Smooth muscle cell (in vitro differentiated cells): ENCODE results near the gene KLHL34. TPM values are rescaled to one million over a fixed set of nuclear protein-coding genes. Genes with fewer than 3 reads are reported as not detected.

Source experiments
- DNase-seq: peaks from one replicate; lab custom pipeline; 2025; ENCODE audit not compliant: unreplicated experiment; lab: John Stamatoyannopoulos, UW
- H2AFZ ChIP-seq: fragments of 200-600 bp; sonication (generic); 2 replicates; pipeline ENCODE4 v1.6.0; 2016; ENCODE audit warnings: antibody characterized with exemption, low read depth, mild to moderate bottlenecking
- H3F3A ChIP-seq: fragments of 200-600 bp; sonication (generic); 2 replicates; pipeline ENCODE4 v1.6.0; 2017; ENCODE audit warnings: antibody characterized with exemption, low read depth
- H3K27ac ChIP-seq: fragments of 200-600 bp; sonication (generic); 2 replicates; pipeline ENCODE4 v1.5.1; 2016; ENCODE audit warnings: low read depth, mild to moderate bottlenecking
- H3K27me3 ChIP-seq: fragments of 200-600 bp; sonication (generic); 2 replicates; pipeline ENCODE4 v1.6.1; 2016; ENCODE audit warnings: low read depth, mild to moderate bottlenecking
- H3K36me3 ChIP-seq: fragments of 200-600 bp; sonication (generic); 2 replicates; pipeline ENCODE4 v1.5.1; 2016; ENCODE audit warnings: low read depth
- H3K4me1 ChIP-seq: fragments of 200-600 bp; sonication (generic); 2 replicates; pipeline ENCODE4 v1.5.1; 2016; ENCODE audit warnings: low read depth
- H3K4me2 ChIP-seq: fragments of 200-600 bp; sonication (generic); 2 replicates; pipeline ENCODE4 v1.6.0; 2016; ENCODE audit warnings: mild to moderate bottlenecking
- H3K4me3 ChIP-seq: fragments of 200-600 bp; sonication (generic); 2 replicates; pipeline ENCODE4 v1.5.1; 2016; ENCODE audit warnings: mild to moderate bottlenecking
- H3K79me2 ChIP-seq: fragments of 200-600 bp; sonication (generic); 2 replicates; pipeline ENCODE4 v1.6.0; 2016; ENCODE audit warnings: low read depth, mild to moderate bottlenecking
- H3K9ac ChIP-seq: fragments of 200-600 bp; sonication (generic); 2 replicates; pipeline ENCODE4 v1.6.0; 2016; ENCODE audit warnings: low read depth
- H3K9me3 ChIP-seq: fragments of 200-600 bp; sonication (generic); replicated peaks from 2 replicates; pipeline ENCODE4 v1.5.1; 2016; ENCODE audit warnings: low read depth
- H4K20me1 ChIP-seq: fragments of 200-600 bp; sonication (generic); 2 replicates; pipeline ENCODE4 v1.6.0; 2016; ENCODE audit warnings: low read depth
- WGBS: methylation state at CpG from one replicate; pipeline ENCODE4 v1.1.7; 2016; ENCODE audit warnings: low lambda C conversion rate; 5-methylcytosine and 5-hydroxymethylcytosine counted together
- polyA plus RNA-seq: library from polyadenylated mRNA; unstranded; fragments of >200 nt; fragmentation: Nextera tagmentation; extraction: Ambion mirVana; gene quantifications from 2 replicates; pipeline ENCODE4 v1.2.1, GENCODE V29; 2016
- total RNA-seq: library from RNA; depleted of rRNA; stranded (reverse); fragments of >200 nt; gene quantifications from 2 replicates; pipeline ENCODE4 v1.2.3, GENCODE V29; 2014
- TF ChIP-seq, protein P1 (sequence below): fragments of 200-600 bp; sonication (generic); IDR thresholded peaks from 2 replicates; pipeline ENCODE4 v1.5.1; 2017; ENCODE audit warnings: borderline replicate concordance, mild to moderate bottlenecking, antibody characterized with exemption; ENCODE audit not compliant: insufficient read depth, poor library complexity, severe bottlenecking

The KLHL34 gene
- total and polyA plus RNA-seq, 2 experiments from 2014 or later: not detected

DNA sequence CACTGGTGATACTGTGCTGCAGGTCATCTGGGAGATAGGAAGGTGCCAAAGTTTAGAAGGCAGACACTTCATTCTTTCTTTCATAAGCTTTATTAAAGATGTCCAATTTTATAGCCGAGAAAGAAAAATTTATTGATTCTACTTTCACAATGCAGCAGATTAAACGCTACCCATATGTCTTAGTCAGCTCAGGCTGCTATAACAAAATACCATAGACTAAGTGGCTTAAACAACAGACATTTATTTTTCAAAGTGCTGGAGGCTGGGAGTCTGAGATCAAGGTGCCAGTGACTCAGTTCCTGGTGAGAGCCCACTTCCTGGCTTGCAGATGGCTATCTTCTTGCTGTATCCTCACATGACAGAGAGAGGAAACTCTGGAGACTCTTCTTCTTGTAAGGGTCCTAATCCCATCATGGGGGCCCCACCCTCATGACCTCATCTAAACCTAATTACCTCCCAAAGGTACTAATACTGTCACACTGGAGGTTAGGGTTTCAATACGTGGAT lies 33.4 kb upstream of the KLHL34 start:
- Histone ChIP-seq H3K4me3 (no peak overlapping the region), H3K79me2 (no peaks in the 10 kb centered on the region), H3K4me1 (no peaks in the 10 kb centered on the region), H3F3A (no peaks in the 10 kb centered on the region), H3K4me2 (no peak overlapping the region), H3K27ac (no peak overlapping the region), H4K20me1 (no peaks in the 10 kb centered on the region), H3K36me3 (no peaks in the 10 kb centered on the region), H3K27me3 (no peaks in the 10 kb centered on the region), H2AFZ (no peak overlapping the region), H3K9ac (no peak overlapping the region), H3K9me3 (no peaks in the 10 kb centered on the region)
- DNase-seq: no peak
- WGBS: 76% methylated on average over 3 of the region's 3 CpGs
- TF ChIP-seq, protein P1, sequence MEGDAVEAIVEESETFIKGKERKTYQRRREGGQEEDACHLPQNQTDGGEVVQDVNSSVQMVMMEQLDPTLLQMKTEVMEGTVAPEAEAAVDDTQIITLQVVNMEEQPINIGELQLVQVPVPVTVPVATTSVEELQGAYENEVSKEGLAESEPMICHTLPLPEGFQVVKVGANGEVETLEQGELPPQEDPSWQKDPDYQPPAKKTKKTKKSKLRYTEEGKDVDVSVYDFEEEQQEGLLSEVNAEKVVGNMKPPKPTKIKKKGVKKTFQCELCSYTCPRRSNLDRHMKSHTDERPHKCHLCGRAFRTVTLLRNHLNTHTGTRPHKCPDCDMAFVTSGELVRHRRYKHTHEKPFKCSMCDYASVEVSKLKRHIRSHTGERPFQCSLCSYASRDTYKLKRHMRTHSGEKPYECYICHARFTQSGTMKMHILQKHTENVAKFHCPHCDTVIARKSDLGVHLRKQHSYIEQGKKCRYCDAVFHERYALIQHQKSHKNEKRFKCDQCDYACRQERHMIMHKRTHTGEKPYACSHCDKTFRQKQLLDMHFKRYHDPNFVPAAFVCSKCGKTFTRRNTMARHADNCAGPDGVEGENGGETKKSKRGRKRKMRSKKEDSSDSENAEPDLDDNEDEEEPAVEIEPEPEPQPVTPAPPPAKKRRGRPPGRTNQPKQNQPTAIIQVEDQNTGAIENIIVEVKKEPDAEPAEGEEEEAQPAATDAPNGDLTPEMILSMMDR: no peak

DNA sequence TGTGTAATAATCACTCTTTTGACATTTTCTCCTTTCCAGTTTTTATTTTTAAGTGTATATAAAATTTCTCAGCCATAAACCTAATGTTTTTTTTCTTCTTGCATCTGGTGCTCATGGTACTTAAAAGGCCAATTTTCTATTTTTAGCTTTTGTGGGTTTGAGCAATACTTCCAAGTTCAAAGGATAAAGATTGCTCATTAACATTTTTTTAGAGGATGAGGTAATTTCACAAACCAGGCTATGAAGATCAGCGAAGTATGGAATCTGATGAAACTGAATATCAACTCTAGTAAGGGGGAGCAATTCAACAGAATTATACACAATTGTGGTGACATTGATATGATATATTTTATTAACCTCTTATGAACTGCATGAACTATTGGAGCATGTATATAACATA lies 25.8 kb upstream of the KLHL34 start:
- H4K20me1 ChIP-seq: no peaks in the 10 kb centered on the region
- no peak overlapping the region for H3K4me3 ChIP-seq
- H3K79me2 ChIP-seq: no peaks in the 10 kb centered on the region
- TF ChIP-seq, protein P1: no peak
- no peaks in the 10 kb centered on the region for H3K4me1 ChIP-seq
- no peak overlapping the region for H3K9ac ChIP-seq
- no peak overlapping the region for H3K27ac ChIP-seq
- 38% methylated on average over 1 of the region's 1 CpG for WGBS
- no peak overlapping the region for H2AFZ ChIP-seq
- H3F3A ChIP-seq: no peaks in the 10 kb centered on the region
- DNase-seq: no peak
- no peaks in the 10 kb centered on the region for H3K36me3 ChIP-seq
- H3K4me2 ChIP-seq: peak overlapping the region; percentile 32
- H3K27me3 ChIP-seq: no peaks in the 10 kb centered on the region
- no peaks in the 10 kb centered on the region for H3K9me3 ChIP-seq

DNA sequence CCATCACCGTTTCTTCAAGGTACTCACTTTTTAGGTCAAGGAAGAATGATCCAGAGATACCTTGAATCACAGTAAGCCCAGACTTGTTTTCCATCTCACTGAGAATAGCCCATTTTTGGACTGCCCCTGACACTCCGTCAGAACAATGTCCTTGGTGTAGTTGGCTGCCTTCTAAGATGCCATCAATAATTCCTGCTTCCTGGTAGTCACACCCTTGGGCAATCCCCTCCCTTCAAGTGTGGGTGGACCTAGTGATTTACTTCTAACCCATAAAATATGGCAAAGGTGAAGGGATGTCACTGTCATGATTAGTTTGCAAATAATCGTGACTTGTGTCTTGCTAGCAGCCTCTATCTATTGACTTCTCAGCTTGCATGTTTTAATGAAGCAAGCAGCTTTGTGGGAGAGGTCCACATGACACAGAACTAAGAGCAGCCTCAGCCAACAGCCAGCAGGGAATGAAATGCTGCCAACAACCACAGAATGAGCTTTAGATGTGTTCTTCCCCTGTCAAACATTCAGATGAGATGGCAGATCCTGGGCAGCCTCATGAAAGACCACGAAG lies 20.0 kb upstream of the KLHL34 start:
- H4K20me1 ChIP-seq: no peaks in the 10 kb centered on the region
- no peak overlapping the region for H3K9ac ChIP-seq
- WGBS: 48% methylated on average over 4 of the region's 4 CpGs
- H3K4me1 ChIP-seq: no peaks in the 10 kb centered on the region
- H2AFZ ChIP-seq: no peak overlapping the region
- DNase-seq: no peak
- TF ChIP-seq, protein P1: no peak
- H3K4me3 ChIP-seq: no peak overlapping the region
- no peaks in the 10 kb centered on the region for H3F3A ChIP-seq
- no peak overlapping the region for H3K4me2 ChIP-seq
- no peaks in the 10 kb centered on the region for H3K36me3 ChIP-seq
- H3K79me2 ChIP-seq: no peaks in the 10 kb centered on the region
- H3K27me3 ChIP-seq: no peaks in the 10 kb centered on the region
- H3K9me3 ChIP-seq: no peaks in the 10 kb centered on the region
- no peak overlapping the region for H3K27ac ChIP-seq

DNA sequence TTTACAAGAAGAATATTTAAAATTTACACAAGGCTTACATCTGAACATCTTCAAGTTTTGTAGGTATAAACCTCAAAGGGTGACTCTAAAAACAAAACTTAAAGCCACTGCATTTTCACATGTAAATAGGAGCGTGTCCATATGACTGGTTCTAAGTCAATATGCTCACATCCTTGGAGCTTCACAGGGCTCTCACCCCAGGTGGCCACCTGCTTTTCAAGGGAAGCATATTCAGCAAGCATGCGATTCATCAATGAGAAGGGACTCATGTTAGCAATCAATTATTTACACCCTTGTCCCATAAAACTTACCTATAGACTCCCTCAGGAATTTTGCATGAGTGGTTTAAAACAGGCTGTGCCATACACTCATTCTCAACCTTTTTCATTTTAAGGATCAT lies 17.8 kb upstream of the KLHL34 start:
- Histone ChIP-seq H3K36me3 (no peaks in the 10 kb centered on the region), H3K4me2 (no peak overlapping the region), H3K27ac (no peak overlapping the region), H3F3A (no peaks in the 10 kb centered on the region), H3K4me1 (no peaks in the 10 kb centered on the region), H4K20me1 (no peaks in the 10 kb centered on the region), H2AFZ (no peak overlapping the region), H3K4me3 (no peak overlapping the region), H3K27me3 (no peaks in the 10 kb centered on the region), H3K79me2 (no peaks in the 10 kb centered on the region), H3K9me3 (no peaks in the 10 kb centered on the region), H3K9ac (no peak overlapping the region)
- TF ChIP-seq, protein P1: no peak
- WGBS: 68% methylated on average over 2 of the region's 2 CpGs
- DNase-seq: no peak
